HEK293 (cell line): ENCODE data around the gene ATRNL1.
"Not testable (repeated sequence)": the region's sequence is repeated elsewhere in the genome, so short reads cannot be mapped to it uniquely, and the experiment has no call there.

Experiments used
- CTCF ChIA-PET: fragments of 350-600 bp; formaldehyde crosslinking; extraction: SDS; loops from one replicate; lab custom pipeline; 2021; ENCODE audit warnings: antibody characterized with exemption; lab: Yijun Ruan, JAX
- POLR2A ChIA-PET: fragments of 300-600 bp; formaldehyde crosslinking; extraction: SDS; loops from one replicate; lab custom pipeline; 2020; ENCODE audit warnings: antibody characterized with exemption, inconsistent platforms; lab: Yijun Ruan, JAX
- H3K27ac ChIP-seq: fragments of 200-500 bp; sonication (Bioruptor generic); 2 replicates; pipeline ENCODE4 v1.5.1; 2014; ENCODE audit warnings: low read depth, low read length, control low read depth, inconsistent platforms; ENCODE audit errors: extremely low read depth
- H3K36me3 ChIP-seq, 2 experiments: fragments of 200-500 bp in 1 of 2; sonication (Bioruptor generic) in 1 of 2; 1 replicate in 1 of 2; 2 replicates in 1 of 2; pipeline ENCODE4 v1.5.1; 2014 to 2017; ENCODE audit warnings: inconsistent platforms in 2 of 2, low read length in 2 of 2; ENCODE audit not compliant: control insufficient read depth in 2 of 2, insufficient read depth in 1 of 2
- H3K4me1 ChIP-seq: fragments of 200-500 bp; sonication (Bioruptor generic); 2 replicates; pipeline ENCODE4 v1.5.1; 2014; ENCODE audit warnings: mild to moderate bottlenecking, low read length, inconsistent platforms; ENCODE audit not compliant: control insufficient read depth, insufficient read depth
- H3K4me3 ChIP-seq: 2 replicates; pipeline ENCODE4 v1.5.1; 2011; ENCODE audit warnings: low read depth, mild to moderate bottlenecking, control low read depth, low read length, moderate library complexity
- H3K9me3 ChIP-seq: fragments of 200-500 bp; sonication (Bioruptor generic); 2 replicates; pipeline ENCODE4 v1.5.1; 2014; ENCODE audit warnings: low read depth, low read length, inconsistent platforms; ENCODE audit not compliant: control insufficient read depth, insufficient read depth
- SETDB1 ChIP-seq: IDR thresholded peaks from one replicate; pipeline ENCODE4 v1.6.1; 2017; ENCODE audit warnings: mild to moderate bottlenecking, low read length, moderate library complexity, mixed read lengths; ENCODE audit not compliant: insufficient read length
- TCF7L2 ChIP-seq: IDR thresholded peaks from 2 replicates; pipeline ENCODE4 v1.6.1; 2011; ENCODE audit warnings: low read depth, mild to moderate bottlenecking, inconsistent platforms, low read length, moderate library complexity, borderline replicate concordance
- TRIM28 ChIP-seq: IDR thresholded peaks from 2 replicates; pipeline ENCODE4 v1.6.1; 2011; ENCODE audit warnings: low read length, control low read depth, borderline replicate concordance
- ZNF146 ChIP-seq: fragments of 450-650 bp; formaldehyde crosslinking; IDR thresholded peaks from 2 replicates; pipeline ENCODE4 v1.5.1; 2016; ENCODE audit warnings: missing biosample characterization, missing genetic modification characterization
- ZNF211 ChIP-seq: fragments of 450-650 bp; formaldehyde crosslinking; IDR thresholded peaks from 2 replicates; pipeline ENCODE4 v1.5.1; 2016; ENCODE audit warnings: low read depth, missing biosample characterization, missing genetic modification characterization
- ZNF214 ChIP-seq: fragments of 450-650 bp; formaldehyde crosslinking; IDR thresholded peaks from 2 replicates; pipeline ENCODE4 v1.5.1; 2017; ENCODE audit warnings: missing biosample characterization, mild to moderate bottlenecking, missing genetic modification characterization, borderline replicate concordance
- ZNF37A ChIP-seq: fragments of 450-650 bp; IDR thresholded peaks from 2 replicates; pipeline ENCODE4 v1.5.1; 2018; ENCODE audit warnings: missing biosample characterization, missing genetic modification characterization
- ZNF521 ChIP-seq: fragments of 450-650 bp; formaldehyde crosslinking; IDR thresholded peaks from 2 replicates; pipeline ENCODE4 v1.5.1; 2017; ENCODE audit warnings: missing biosample characterization, mild to moderate bottlenecking, missing genetic modification characterization
- ZNF544 ChIP-seq: fragments of 450-650 bp; formaldehyde crosslinking; IDR thresholded peaks from 2 replicates; pipeline ENCODE4 v1.5.0; 2017; ENCODE audit warnings: missing biosample characterization, missing genetic modification characterization
- ZNF585B ChIP-seq: fragments of 450-650 bp; formaldehyde crosslinking; IDR thresholded peaks from 2 replicates; pipeline ENCODE4 v1.5.1; 2016; ENCODE audit warnings: missing biosample characterization, missing genetic modification characterization
- ZNF621 ChIP-seq: fragments of 450-650 bp; formaldehyde crosslinking; IDR thresholded peaks from 2 replicates; pipeline ENCODE4 v1.5.1; 2017; ENCODE audit warnings: missing biosample characterization, missing genetic modification characterization
- ZSCAN30 ChIP-seq: fragments of 450-650 bp; IDR thresholded peaks from 2 replicates; pipeline ENCODE4 v1.5.1; 2018; ENCODE audit warnings: missing biosample characterization, mild to moderate bottlenecking, missing genetic modification characterization, moderate library complexity
- TF ChIP-seq, protein P1 (sequence below): fragments of 450-650 bp; formaldehyde crosslinking; IDR thresholded peaks from 2 replicates; pipeline ENCODE4 v1.5.1; 2016; ENCODE audit warnings: missing biosample characterization, missing genetic modification characterization
- TF ChIP-seq, protein P2 (sequence below): fragments of 450-650 bp; formaldehyde crosslinking; IDR thresholded peaks from 2 replicates; pipeline ENCODE4 v1.5.1; 2016; ENCODE audit warnings: missing biosample characterization, missing genetic modification characterization
- TF ChIP-seq, protein P3 (sequence below): fragments of 450-650 bp; formaldehyde crosslinking; IDR thresholded peaks from 2 replicates; pipeline ENCODE4 v1.5.1; 2016; ENCODE audit warnings: missing biosample characterization, missing genetic modification characterization
- TF ChIP-seq, protein P4 (sequence below): fragments of 450-650 bp; formaldehyde crosslinking; IDR thresholded peaks from 2 replicates; pipeline ENCODE4 v1.5.1; 2017; ENCODE audit warnings: missing biosample characterization, missing genetic modification characterization

Gene ATRNL1

DNA sequence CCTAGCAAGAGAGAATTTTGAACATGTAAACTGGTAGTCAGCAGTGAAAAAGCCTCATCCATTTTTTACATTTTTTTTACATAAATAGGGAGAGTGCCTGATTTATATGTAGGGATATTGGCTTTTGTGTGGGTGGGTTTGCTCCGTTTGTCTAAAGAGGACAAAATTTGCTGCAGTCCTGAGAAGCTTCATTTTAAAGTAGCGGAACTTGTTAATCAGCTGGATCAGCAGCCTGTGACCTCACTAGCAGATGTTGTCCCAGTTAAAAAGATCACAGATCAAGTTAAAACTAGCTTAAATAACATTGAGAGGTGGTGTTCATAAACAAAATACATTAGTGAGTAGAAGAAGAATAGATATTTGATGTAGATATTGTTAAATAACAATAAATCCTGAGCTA, 2.6 kb downstream of the ATRNL1 start:
- CTCF ChIA-PET = interaction anchor here (1.2 kb wide), 1 partner anchor 217 kb away, joined by 3 read pairs; no protein-coding TSS in a partner anchor
- Histone ChIP-seq H3K27ac (no peak overlapping the region), H3K36me3 (no peaks in the 10 kb centered on the region; a peak in 2 of 3 replicates), H3K4me1 (0 out of 2 replicates have a peak, but pooled peaks cover 3% of the 10 kb centered on the region), H3K9me3 (no peaks in the 10 kb centered on the region; the same call in 1 of the 2 replicates), H3K4me3 (no peak overlapping the region)
- POLR2A ChIA-PET = interaction anchor here (0.7 kb wide), 1 partner anchor 158 kb away, joined by 3 read pairs; the partner anchor contains the start of gene TRUB1
- TF ChIP-seq TCF7L2 = no peak
- no peak for TF ChIP-seq ZSCAN30 (tag by site-specific recombination)
- no peak for TF ChIP-seq SETDB1
- TF ChIP-seq, protein P1, sequence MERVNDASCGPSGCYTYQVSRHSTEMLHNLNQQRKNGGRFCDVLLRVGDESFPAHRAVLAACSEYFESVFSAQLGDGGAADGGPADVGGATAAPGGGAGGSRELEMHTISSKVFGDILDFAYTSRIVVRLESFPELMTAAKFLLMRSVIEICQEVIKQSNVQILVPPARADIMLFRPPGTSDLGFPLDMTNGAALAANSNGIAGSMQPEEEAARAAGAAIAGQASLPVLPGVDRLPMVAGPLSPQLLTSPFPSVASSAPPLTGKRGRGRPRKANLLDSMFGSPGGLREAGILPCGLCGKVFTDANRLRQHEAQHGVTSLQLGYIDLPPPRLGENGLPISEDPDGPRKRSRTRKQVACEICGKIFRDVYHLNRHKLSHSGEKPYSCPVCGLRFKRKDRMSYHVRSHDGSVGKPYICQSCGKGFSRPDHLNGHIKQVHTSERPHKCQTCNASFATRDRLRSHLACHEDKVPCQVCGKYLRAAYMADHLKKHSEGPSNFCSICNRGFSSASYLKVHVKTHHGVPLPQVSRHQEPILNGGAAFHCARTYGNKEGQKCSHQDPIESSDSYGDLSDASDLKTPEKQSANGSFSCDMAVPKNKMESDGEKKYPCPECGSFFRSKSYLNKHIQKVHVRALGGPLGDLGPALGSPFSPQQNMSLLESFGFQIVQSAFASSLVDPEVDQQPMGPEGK (tag by site-specific recombination) = no peak
- TF ChIP-seq, protein P2, sequence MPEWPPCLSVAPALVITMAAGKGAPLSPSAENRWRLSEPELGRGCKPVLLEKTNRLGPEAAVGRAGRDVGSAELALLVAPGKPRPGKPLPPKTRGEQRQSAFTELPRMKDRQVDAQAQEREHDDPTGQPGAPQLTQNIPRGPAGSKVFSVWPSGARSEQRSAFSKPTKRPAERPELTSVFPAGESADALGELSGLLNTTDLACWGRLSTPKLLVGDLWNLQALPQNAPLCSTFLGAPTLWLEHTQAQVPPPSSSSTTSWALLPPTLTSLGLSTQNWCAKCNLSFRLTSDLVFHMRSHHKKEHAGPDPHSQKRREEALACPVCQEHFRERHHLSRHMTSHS (tag by site-specific recombination) = no peak
- no peak for TF ChIP-seq ZNF214 (tag by site-specific recombination)
- no peak for TF ChIP-seq ZNF544 (tag by site-specific recombination)
- no peak for TF ChIP-seq ZNF621 (tag by site-specific recombination)
- TF ChIP-seq, protein P3, sequence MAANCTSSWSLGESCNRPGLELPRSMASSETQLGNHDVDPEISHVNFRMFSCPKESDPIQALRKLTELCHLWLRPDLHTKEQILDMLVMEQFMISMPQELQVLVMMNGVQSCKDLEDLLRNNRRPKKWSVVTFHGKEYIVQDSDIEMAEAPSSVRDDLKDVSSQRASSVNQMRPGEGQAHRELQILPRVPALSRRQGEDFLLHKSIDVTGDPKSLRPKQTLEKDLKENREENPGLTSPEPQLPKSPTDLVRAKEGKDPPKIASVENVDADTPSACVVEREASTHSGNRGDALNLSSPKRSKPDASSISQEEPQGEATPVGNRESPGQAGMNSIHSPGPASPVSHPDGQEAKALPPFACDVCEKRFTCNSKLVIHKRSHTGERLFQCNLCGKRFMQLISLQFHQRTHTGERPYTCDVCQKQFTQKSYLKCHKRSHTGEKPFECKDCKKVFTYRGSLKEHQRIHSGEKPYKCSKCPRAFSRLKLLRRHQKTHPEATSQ (tag by site-specific recombination) = no peak
- no peak for TF ChIP-seq ZNF37A (tag by site-specific recombination)
- no peak for TF ChIP-seq ZNF521
- TF ChIP-seq, protein P4, sequence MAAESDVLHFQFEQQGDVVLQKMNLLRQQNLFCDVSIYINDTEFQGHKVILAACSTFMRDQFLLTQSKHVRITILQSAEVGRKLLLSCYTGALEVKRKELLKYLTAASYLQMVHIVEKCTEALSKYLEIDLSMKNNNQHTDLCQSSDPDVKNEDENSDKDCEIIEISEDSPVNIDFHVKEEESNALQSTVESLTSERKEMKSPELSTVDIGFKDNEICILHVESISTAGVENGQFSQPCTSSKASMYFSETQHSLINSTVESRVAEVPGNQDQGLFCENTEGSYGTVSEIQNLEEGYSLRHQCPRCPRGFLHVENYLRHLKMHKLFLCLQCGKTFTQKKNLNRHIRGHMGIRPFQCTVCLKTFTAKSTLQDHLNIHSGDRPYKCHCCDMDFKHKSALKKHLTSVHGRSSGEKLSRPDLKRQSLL = no peak
- no peak for TF ChIP-seq ZNF585B

DNA sequence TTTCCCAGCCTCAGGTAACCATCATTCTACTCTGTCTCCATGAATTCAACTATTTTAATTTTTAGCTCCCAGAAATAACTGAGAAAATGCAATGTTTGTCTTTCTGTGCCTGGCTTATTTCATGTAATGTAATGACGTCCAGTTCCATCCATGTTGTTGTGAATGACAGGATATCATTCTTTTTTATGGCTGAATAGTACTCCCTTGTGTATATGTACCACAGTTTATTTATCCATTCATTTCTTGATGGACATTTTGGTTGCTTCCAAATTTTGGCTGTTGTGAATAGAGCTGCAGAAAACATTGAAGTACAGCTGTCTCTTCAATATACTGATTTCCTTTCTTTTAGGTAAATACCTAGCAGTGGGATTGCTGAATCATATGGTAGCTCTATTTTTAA, 10.5 kb downstream of the ATRNL1 start:
- no peak overlapping the region for H3K4me3 ChIP-seq
- peaks cover 2% of the 10 kb centered on the region for H3K9me3 ChIP-seq
- TF ChIP-seq ZNF211 (tag by site-specific recombination) (no peak), ZNF146 (tag by site-specific recombination) (peak; percentile 70)
- no peaks in the 10 kb centered on the region for H3K4me1 ChIP-seq
- ChIA-PET CTCF (interaction anchor here (0.8 kb wide), 1 partner anchor 224 kb away, joined by 5 read pairs; no protein-coding TSS in a partner anchor), POLR2A (no interaction called here)
- H3K27ac ChIP-seq = no peak overlapping the region
- H3K36me3 ChIP-seq = no peaks in the 10 kb centered on the region; a peak in 1 of 3 replicates

DNA sequence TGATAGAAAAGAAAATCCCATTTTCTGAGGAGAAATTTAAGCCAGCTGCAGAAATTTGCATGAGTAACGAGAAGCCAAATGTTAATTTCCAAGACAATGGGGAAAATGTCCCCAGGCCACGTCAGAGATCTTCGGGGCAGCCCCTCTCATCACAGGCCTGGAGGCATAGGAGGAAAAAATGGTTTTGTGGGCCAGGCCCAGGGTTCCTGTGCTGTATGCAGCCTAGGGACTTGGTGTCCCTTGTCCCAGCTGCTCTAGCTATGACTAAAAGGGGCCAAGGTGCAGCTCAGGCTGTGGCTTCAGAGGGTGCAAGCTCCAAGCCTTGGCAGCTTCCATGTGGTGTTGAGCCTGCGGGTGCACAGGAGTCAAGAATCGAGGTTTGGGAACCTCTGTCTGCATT, 12.2 kb downstream of the ATRNL1 start:
- H3K4me1 ChIP-seq, H3K9me3 ChIP-seq, H3K4me3 ChIP-seq, CTCF ChIA-PET, H3K27ac ChIP-seq, H3K36me3 ChIP-seq, POLR2A ChIA-PET: not testable (repeated sequence)
- TF ChIP-seq SETDB1 (peak; percentile 80), TRIM28 (peak; percentile 77; the same call in 1 of the 2 replicates), ZNF585B (peak; percentile 99)
